PC-9 (cell line): Measurements from ENCODE around the gene NR2C2. TPM values are rescaled to one million over a fixed set of nuclear protein-coding genes. Genes with fewer than 3 reads are reported as not detected.

ENCODE experiments used
- BruUV-seq: library from RNA; stranded (reverse); fragments of 400-500 nt; replicated peaks from 2 replicates; lab custom pipeline; 2021; lab: Mats Ljungman, UMichigan
- CTCF ChIA-PET: fragments of 300-600 bp; sonication (Branson Sonifier 250); formaldehyde crosslinking; loops from one replicate; lab custom pipeline; 2022; ENCODE audit warnings: antibody characterized with exemption; lab: Charles Lee
- POLR2A ChIA-PET: fragments of 300-600 bp; sonication (Branson Sonifier 250); formaldehyde crosslinking; loops from one replicate; lab custom pipeline; 2022; ENCODE audit warnings: antibody characterized with exemption; ENCODE audit not compliant: unreplicated experiment; lab: Charles Lee
- DNase-seq, 2 experiments: peaks; one replicate each; pipeline versions ENCODE4 v3.0.0 to v3.0.0-alpha.2; 2015 to 2022; ENCODE audit warnings: mixed read lengths in 1 of 2
- H2AFZ ChIP-seq: fragments of 200-600 bp; sonication (generic); 2 replicates; pipeline ENCODE4 v1.8.1; 2017; ENCODE audit warnings: antibody characterized with exemption
- H3F3A ChIP-seq: fragments of 200-600 bp; sonication (generic); 2 replicates; pipeline ENCODE4 v1.8.1; 2017; ENCODE audit warnings: antibody characterized with exemption, mild to moderate bottlenecking, low read depth; ENCODE audit not compliant: insufficient read depth
- H3K27ac ChIP-seq: fragments of 200-600 bp; sonication (generic); 2 replicates; pipeline ENCODE4 v1.6.1; 2016; ENCODE audit warnings: mixed run types
- H3K27me3 ChIP-seq: fragments of 200-600 bp; sonication (generic); 2 replicates; pipeline ENCODE4 v1.6.1; 2016; ENCODE audit warnings: low read depth, mixed run types; ENCODE audit not compliant: insufficient read depth
- H3K36me3 ChIP-seq: fragments of 200-600 bp; sonication (generic); 2 replicates; pipeline ENCODE4 v1.6.1; 2016; ENCODE audit warnings: low read depth, mixed run types
- H3K4me1 ChIP-seq: fragments of 200-600 bp; sonication (generic); replicated peaks from 2 replicates; pipeline ENCODE4 v1.6.1; 2016; ENCODE audit warnings: mixed run types; ENCODE audit not compliant: insufficient read depth
- H3K4me2 ChIP-seq: fragments of 200-600 bp; sonication (generic); 2 replicates; pipeline ENCODE4 v1.6.1; 2017; ENCODE audit warnings: mixed run types
- H3K4me3 ChIP-seq: fragments of 200-600 bp; sonication (generic); 2 replicates; pipeline ENCODE4 v1.6.1; 2016; ENCODE audit warnings: mixed run types
- H3K79me2 ChIP-seq: fragments of 200-600 bp; sonication (generic); 2 replicates; pipeline ENCODE4 v1.6.1; 2017; ENCODE audit warnings: low read depth, mixed run types
- H3K9me2 ChIP-seq: fragments of 200-600 bp; sonication (generic); 2 replicates; pipeline ENCODE4 v1.8.1; 2017; ENCODE audit warnings: mild to moderate bottlenecking; ENCODE audit not compliant: insufficient read depth
- H3K9me3 ChIP-seq: fragments of 200-600 bp; sonication (generic); 2 replicates; pipeline ENCODE4 v1.8.1; 2016; ENCODE audit warnings: low read depth; ENCODE audit not compliant: insufficient read depth
- H4K20me1 ChIP-seq: fragments of 200-600 bp; sonication (generic); 2 replicates; pipeline ENCODE4 v1.8.1; 2017; ENCODE audit not compliant: insufficient read depth
- EZH2 ChIP-seq: fragments of 200-600 bp; sonication (generic); IDR thresholded peaks from 2 replicates; pipeline ENCODE4 v1.8.0; 2017; ENCODE audit warnings: antibody characterized with exemption, low read depth
- intact Hi-C: fragments of 100-400 bp; cut with micrococcal nuclease; formaldehyde crosslinking; loops from one replicate; pipeline ENCODE4 v1.10.0; 2022; ENCODE audit not compliant: unreplicated experiment
- total RNA-seq: library from RNA; stranded (reverse); gene quantifications from 2 replicates; pipeline ENCODE4 v1.2.3, GENCODE V29; 2021
- TF ChIP-seq, protein P1 (sequence below): fragments of 200-600 bp; sonication (generic); conservative IDR thresholded peaks from 2 replicates; pipeline ENCODE4 v1.6.1; 2017; ENCODE audit warnings: mixed run types, antibody characterized with exemption, mild to moderate bottlenecking, moderate library complexity

The NR2C2 gene
- total RNA-seq, 1 experiment from 2014 or later: 44.1 TPM

DNA sequence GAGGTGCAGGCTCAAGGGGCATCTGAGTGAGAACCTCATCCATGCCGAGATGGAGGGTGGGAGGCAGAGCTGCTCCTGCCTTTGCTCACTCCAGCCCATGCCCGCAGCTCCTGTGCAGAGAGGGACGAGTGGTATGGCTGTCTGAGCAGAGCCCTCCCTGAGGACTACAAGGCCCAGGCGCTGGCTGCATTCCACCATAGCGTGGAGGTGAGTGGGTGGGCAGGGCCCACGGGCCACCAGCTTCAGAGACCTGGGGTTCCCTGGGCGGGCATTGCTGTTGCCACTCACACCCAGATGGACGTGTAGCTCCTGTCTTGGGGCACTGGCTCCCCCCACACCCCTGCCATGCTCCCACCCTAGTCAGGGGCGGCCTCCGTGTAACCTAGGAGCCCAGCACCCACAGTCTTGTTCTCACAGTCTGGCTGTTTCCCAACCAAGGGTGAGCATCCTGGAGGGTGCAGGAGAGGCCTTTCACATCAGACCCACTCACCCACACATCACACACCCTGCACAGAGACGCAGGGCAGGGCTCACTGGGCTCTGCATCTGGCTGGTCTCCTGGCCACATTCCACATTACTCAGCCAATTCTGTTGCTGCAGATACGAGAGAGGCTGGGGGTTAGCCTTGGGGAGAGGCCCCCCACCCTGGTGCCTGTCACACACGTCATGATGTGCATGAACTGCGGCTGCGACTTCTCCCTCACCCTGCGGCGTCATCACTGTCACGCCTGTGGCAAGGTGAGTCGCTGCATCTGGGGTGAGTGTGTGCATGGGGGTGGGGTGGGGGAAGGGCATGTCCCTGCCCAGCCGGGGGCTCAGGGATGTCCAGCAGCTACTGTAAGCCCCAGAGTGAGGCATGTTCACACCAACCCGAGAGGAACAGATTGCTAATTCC, 25.3 kb upstream of the NR2C2 start:
- Histone ChIP-seq H3K4me3 (no peak overlapping the region), H3K4me1 (no peaks in the 10 kb centered on the region), H3K9me2 (no peaks in the 10 kb centered on the region), H3K4me2 (no peak overlapping the region), H3K27ac (no peak overlapping the region), H2AFZ (no peak overlapping the region), H3K27me3 (no peaks in the 10 kb centered on the region), H3K9me3 (no peaks in the 10 kb centered on the region), H3F3A (no peaks in the 10 kb centered on the region), H3K36me3 (no peaks in the 10 kb centered on the region), H3K79me2 (no peaks in the 10 kb centered on the region), H4K20me1 (no peaks in the 10 kb centered on the region)
- TF ChIP-seq, protein P1, sequence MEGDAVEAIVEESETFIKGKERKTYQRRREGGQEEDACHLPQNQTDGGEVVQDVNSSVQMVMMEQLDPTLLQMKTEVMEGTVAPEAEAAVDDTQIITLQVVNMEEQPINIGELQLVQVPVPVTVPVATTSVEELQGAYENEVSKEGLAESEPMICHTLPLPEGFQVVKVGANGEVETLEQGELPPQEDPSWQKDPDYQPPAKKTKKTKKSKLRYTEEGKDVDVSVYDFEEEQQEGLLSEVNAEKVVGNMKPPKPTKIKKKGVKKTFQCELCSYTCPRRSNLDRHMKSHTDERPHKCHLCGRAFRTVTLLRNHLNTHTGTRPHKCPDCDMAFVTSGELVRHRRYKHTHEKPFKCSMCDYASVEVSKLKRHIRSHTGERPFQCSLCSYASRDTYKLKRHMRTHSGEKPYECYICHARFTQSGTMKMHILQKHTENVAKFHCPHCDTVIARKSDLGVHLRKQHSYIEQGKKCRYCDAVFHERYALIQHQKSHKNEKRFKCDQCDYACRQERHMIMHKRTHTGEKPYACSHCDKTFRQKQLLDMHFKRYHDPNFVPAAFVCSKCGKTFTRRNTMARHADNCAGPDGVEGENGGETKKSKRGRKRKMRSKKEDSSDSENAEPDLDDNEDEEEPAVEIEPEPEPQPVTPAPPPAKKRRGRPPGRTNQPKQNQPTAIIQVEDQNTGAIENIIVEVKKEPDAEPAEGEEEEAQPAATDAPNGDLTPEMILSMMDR: no peak
- TF ChIP-seq EZH2: no peak
- ChIA-PET CTCF (interaction anchor here (0.6 to 1.4 kb wide), 7 partner anchors 11 to 719 kb away, joined by 3 to 9 read pairs (median 4); no protein-coding TSS in a partner anchor), POLR2A (no interaction called here)
- intact Hi-C loops: loop anchor here (1.0 to 10.0 kb wide), 7 partner anchors 65 to 1025 kb away; partner anchors contain the start of gene C3orf20
- DNase-seq: no peak
- no TSS peak for BruUV-seq

DNA sequence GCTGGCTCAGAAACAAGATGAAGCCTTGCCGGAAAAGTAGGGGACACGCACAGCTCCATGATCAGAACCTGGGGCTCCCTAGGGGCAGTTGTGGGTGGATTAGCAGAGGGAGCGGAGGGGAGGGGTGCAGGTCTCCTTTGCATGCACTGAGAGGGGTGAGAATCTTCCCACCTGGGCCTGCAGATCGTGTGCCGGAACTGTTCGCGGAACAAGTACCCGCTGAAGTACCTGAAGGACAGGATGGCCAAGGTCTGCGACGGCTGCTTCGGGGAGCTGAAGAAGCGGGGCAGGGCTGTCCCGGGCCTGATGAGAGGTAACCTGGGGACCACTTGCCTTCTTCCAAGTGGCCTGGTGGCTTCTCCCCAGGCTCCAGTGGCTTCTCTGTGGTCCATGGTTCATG, 24.5 kb upstream of the NR2C2 start:
- DNase-seq: no peak
- Histone ChIP-seq H3F3A (no peaks in the 10 kb centered on the region), H2AFZ (no peak overlapping the region), H3K27ac (no peak overlapping the region), H3K4me2 (no peak overlapping the region), H3K36me3 (no peaks in the 10 kb centered on the region), H3K79me2 (no peaks in the 10 kb centered on the region), H3K9me2 (no peaks in the 10 kb centered on the region), H3K27me3 (no peaks in the 10 kb centered on the region), H3K4me1 (no peaks in the 10 kb centered on the region), H3K9me3 (no peaks in the 10 kb centered on the region), H4K20me1 (no peaks in the 10 kb centered on the region), H3K4me3 (no peak overlapping the region)
- TF ChIP-seq EZH2: no peak
- TF ChIP-seq, protein P1: no peak
- intact Hi-C loops: loop anchor here (5.0 to 10.0 kb wide), 2 partner anchors 66 to 482 kb away; no protein-coding TSS in a partner anchor
- ChIA-PET POLR2A (interaction anchor here (0.5 kb wide), 1 partner anchor 314 kb away, joined by 6 read pairs; no protein-coding TSS in a partner anchor), CTCF (no interaction called here)
- no TSS peak for BruUV-seq

DNA sequence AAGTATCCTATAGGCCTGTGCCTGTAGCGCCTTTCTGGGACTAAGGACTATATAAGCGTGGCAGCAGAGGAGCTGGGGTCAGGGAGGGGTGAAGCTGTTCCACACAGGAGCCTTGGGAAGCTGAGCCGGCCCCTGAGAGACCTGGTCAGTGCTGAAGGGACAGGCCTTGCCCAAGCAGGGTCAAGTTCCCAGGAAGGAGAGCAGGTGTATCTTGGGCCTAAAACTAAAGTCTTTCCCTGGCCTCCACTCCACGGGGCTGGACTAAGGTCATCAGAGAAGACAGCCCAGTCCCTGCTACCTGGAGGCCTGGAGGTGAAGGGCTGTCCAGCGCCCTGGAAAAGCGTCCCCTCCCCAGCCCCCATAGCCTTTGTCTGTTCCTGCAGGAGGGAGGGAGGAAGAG, 23.9 kb upstream of the NR2C2 start:
- DNase-seq: no peak
- no peaks in the 10 kb centered on the region for H3K9me3 ChIP-seq
- no peak overlapping the region for H3K27ac ChIP-seq
- H3K79me2 ChIP-seq: no peaks in the 10 kb centered on the region
- CTCF ChIA-PET: interaction anchor here (0.6 kb wide), 1 partner anchor 95 kb away, joined by 3 read pairs; no protein-coding TSS in a partner anchor
- no peaks in the 10 kb centered on the region for H3K4me1 ChIP-seq
- no peaks in the 10 kb centered on the region for H3F3A ChIP-seq
- no peaks in the 10 kb centered on the region for H3K9me2 ChIP-seq
- no peaks in the 10 kb centered on the region for H3K27me3 ChIP-seq
- intact Hi-C loops: loop anchor here (5.0 to 10.0 kb wide), 2 partner anchors 66 to 481 kb away; no protein-coding TSS in a partner anchor
- H4K20me1 ChIP-seq: no peaks in the 10 kb centered on the region
- H3K4me2 ChIP-seq: no peak overlapping the region
- H2AFZ ChIP-seq: no peak overlapping the region
- BruUV-seq: no TSS peak
- no peak overlapping the region for H3K4me3 ChIP-seq
- POLR2A ChIA-PET: no interaction called here
- TF ChIP-seq, protein P1: no peak
- TF ChIP-seq EZH2: no peak
- H3K36me3 ChIP-seq: no peaks in the 10 kb centered on the region
